ENCODE data around the gene RAP1GAP. TPM values are rescaled to one million over a fixed set of nuclear protein-coding genes. Genes with fewer than 3 reads are reported as not detected.

RAP1GAP gene
- polyA plus RNA-seq, 4 donors = 15.9 to 81.8 (median 19.4) TPM

DNA sequence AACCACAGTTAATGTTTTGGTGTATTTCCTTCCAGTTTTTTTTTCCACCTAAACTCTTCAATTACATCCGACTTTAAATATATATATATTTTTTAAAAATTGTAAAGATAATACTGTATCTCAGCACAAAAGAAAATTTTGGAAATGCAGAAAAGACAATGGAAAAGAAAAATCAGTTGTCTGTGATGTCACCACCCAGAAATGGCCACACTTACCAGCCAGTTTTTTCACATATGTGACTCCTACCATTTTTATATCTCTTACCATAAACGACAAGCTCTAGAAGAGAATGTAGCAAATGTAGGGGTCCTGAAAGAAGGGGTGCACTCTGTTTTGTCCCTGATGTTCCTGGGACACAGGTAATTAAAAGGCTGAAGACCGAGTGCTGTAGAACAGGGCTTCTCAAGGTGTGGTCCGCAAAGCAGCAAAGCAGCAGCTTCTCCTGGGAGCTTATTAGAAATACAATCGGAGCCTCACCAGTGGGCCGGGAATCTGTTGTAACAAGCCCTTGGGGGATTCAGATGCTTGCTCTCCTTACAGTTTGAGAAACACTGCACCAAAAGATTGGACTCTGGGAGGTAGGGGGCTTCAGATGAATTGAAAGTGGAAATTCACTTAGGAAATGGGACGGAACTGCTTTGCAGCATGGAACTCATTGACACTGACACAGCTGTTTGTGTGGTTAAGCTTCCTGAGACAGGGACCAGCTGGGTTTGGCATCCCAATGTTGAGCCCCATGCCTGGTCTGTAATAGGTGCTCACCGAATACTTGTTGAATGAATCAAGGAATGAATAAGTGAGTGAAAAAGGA is 115.8 kb downstream of the RAP1GAP start:
- FAIRE-seq (no peak), DNase-seq (no peak)
- Histone ChIP-seq H3K27me3 (ENCODE audit: control insufficient read depth in 3 of 3, insufficient read depth in 3 of 3, low read length in 3 of 3) (peaks cover 0 to 18% (median 0%) of the 10 kb centered on the region in 3 donors), H3K36me3 (ENCODE audit: control insufficient read depth in 3 of 3, insufficient read depth in 2 of 3, low read depth in 1 of 3, low read length in 3 of 3) (no peaks in the 10 kb centered on the region), H3K9me3 (ENCODE audit: control insufficient read depth in 2 of 2, insufficient read depth in 1 of 2, low read depth in 1 of 2, low read length in 1 of 2) (no peaks in the 10 kb centered on the region), H3K27ac (ENCODE audit: low read depth in 1 of 3, low read length in 2 of 3) (no peak overlapping the region), H3K4me1 (ENCODE audit: control insufficient read depth in 3 of 3, insufficient read depth in 2 of 3, low read depth in 1 of 3, low read length in 2 of 3) (no peaks in the 10 kb centered on the region), H3K4me3 (ENCODE audit: low read depth in 1 of 3, low read length in 3 of 3) (no peak overlapping the region)
- WGBS, 3 donors = 51 to 73% (median 72%) methylated on average over 8 of the region's 8 CpGs

DNA sequence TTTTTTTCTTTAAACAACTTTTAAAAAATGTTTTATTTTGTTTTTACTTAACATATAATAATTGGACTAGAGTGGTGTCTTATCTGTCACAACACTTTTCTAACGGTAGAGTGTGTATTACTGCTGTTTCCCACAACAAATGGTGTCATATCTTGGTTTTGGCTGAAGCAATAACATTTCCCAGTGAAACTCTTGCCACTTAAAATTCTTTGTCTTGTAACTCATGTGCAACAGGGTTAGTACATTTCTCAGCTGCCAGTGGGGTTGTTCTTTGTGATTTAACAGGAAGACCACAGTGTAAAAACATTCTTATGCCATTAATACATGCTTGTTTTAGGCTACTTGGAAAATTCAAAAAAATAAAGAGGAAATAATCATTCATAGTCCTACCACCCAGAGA is 116.4 kb downstream of the RAP1GAP start:
- WGBS, 3 donors = 20 to 29% (median 28%) methylated on average over 1 of the region's 1 CpG
- Histone ChIP-seq H3K9me3 (ENCODE audit: control insufficient read depth in 2 of 2, insufficient read depth in 1 of 2, low read depth in 1 of 2, low read length in 1 of 2) (no peaks in the 10 kb centered on the region), H3K4me3 (ENCODE audit: low read depth in 1 of 3, low read length in 3 of 3) (no peak overlapping the region), H3K4me1 (ENCODE audit: control insufficient read depth in 3 of 3, insufficient read depth in 2 of 3, low read depth in 1 of 3, low read length in 2 of 3) (no peaks in the 10 kb centered on the region), H3K27ac (ENCODE audit: low read depth in 1 of 3, low read length in 2 of 3) (no peak overlapping the region), H3K27me3 (ENCODE audit: control insufficient read depth in 3 of 3, insufficient read depth in 3 of 3, low read length in 3 of 3) (peaks cover 0 to 20% (median 0%) of the 10 kb centered on the region in 3 donors), H3K36me3 (ENCODE audit: control insufficient read depth in 3 of 3, insufficient read depth in 2 of 3, low read depth in 1 of 3, low read length in 3 of 3) (no peaks in the 10 kb centered on the region)
- DNase-seq (no peak), FAIRE-seq (no peak)

DNA sequence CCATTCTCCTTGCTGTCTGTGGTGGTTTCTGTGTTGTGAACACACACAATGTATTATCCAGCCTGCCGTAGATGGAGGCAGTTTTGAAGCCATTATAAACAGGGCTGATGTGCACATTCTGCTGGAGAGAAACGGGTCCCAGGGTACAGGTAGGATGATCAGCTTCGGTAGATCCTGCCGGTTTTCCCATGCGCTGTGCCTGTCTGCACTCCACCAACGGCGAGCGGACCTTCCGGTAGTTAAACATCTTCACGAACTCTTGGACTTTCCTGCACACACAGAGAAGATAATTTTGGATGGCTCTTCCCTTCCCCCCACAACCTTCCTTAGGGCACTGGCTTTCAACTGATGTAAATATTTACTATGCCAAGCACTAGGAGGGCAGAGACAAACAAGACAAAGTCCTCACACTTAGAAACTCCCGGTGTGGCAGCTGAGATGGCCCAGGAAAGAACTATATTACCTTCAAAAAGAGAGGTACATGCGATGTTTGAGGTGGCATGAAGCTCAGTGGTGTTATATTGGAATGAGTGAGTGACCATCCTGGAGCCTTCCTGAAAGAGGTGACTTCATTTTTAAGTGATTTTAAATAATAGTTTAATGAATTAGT is 118.2 kb downstream of the RAP1GAP start:
- FAIRE-seq = no peak
- no peak overlapping the region for H3K27ac ChIP-seq (ENCODE audit: low read depth in 1 of 3, low read length in 2 of 3)
- WGBS, 3 donors = 26 to 69% (median 49%) methylated on average over 12 of the region's 12 CpGs

DNA sequence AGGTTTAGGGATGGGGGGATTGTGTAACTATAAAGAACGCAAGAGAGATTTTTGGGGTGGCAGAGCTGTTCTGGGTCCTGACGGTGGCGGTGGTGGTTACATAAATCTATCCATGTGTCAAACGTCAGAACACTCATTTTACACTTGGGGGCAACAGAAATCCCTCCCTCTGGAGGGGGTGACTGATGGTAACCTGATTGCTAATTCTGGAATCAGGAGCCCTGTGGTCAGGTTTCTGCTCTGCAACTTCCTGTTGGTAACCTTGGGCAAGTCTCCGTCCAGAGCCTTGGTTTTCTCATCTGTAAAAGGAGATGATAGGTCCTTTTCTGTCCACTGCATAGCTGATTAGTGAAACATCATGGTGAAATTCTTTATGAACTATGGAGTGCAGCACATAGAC is 119.1 kb downstream of the RAP1GAP start:
- no peak for DNase-seq
- no peaks in the 10 kb centered on the region for H3K36me3 ChIP-seq (ENCODE audit: control insufficient read depth in 3 of 3, insufficient read depth in 2 of 3, low read depth in 1 of 3, low read length in 3 of 3)
- no peaks in the 10 kb centered on the region for H3K9me3 ChIP-seq (ENCODE audit: control insufficient read depth in 2 of 2, insufficient read depth in 1 of 2, low read depth in 1 of 2, low read length in 1 of 2)
- 60 to 63% (median 63%) methylated on average over 5 of the region's 5 CpGs for WGBS, 3 donors
- no peak overlapping the region for H3K27ac ChIP-seq (ENCODE audit: low read depth in 1 of 3, low read length in 2 of 3)
- no peak overlapping the region for H3K4me3 ChIP-seq (ENCODE audit: low read depth in 1 of 3, low read length in 3 of 3)
- no peaks in the 10 kb centered on the region for H3K4me1 ChIP-seq (ENCODE audit: control insufficient read depth in 3 of 3, insufficient read depth in 2 of 3, low read depth in 1 of 3, low read length in 2 of 3)
- H3K27me3 ChIP-seq (ENCODE audit: control insufficient read depth in 3 of 3, insufficient read depth in 3 of 3, low read length in 3 of 3) = peaks cover 0 to 20% (median 0%) of the 10 kb centered on the region in 3 donors
- no peak for FAIRE-seq

More for the DNA sequence above, 118.2 kb downstream of the RAP1GAP start:
- DNase-seq = no peak
- no peaks in the 10 kb centered on the region for H3K4me1 ChIP-seq (ENCODE audit: control insufficient read depth in 3 of 3, insufficient read depth in 2 of 3, low read depth in 1 of 3, low read length in 2 of 3)
- H3K4me3 ChIP-seq (ENCODE audit: low read depth in 1 of 3, low read length in 3 of 3) = no peak overlapping the region
- H3K27me3 ChIP-seq (ENCODE audit: control insufficient read depth in 3 of 3, insufficient read depth in 3 of 3, low read length in 3 of 3) = peaks cover 0 to 20% (median 0%) of the 10 kb centered on the region in 3 donors
- H3K36me3 ChIP-seq (ENCODE audit: control insufficient read depth in 3 of 3, insufficient read depth in 2 of 3, low read depth in 1 of 3, low read length in 3 of 3) = no peaks in the 10 kb centered on the region
- H3K9me3 ChIP-seq (ENCODE audit: control insufficient read depth in 2 of 2, insufficient read depth in 1 of 2, low read depth in 1 of 2, low read length in 1 of 2) = no peaks in the 10 kb centered on the region

DNA sequence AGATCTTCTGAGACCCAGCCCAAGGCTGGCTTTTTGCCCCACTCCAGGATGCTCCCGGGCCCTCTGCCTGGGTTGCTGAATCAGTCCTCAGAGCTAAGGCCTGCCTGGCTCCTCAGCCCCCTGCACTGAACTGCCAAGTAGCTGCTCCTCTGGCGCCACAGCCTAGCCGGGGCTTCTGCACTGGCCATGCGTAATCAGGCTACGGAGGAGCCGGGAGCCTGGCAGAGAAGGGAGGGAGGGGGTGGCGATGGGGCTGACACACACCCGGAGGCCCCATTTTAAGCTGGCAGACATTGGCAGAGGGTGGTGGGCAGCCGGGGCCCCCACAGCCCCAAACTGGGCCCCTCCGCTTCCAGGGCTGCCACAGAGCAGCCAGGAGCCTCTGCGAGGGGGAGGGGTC is 121.3 kb downstream of the RAP1GAP start:
- H3K9me3 ChIP-seq (ENCODE audit: control insufficient read depth in 2 of 2, insufficient read depth in 1 of 2, low read depth in 1 of 2, low read length in 1 of 2) = no peaks in the 10 kb centered on the region
- H3K4me1 ChIP-seq (ENCODE audit: control insufficient read depth in 3 of 3, insufficient read depth in 2 of 3, low read depth in 1 of 3, low read length in 2 of 3) = no peaks in the 10 kb centered on the region
- DNase-seq (no peak), FAIRE-seq (no peak)
- no peak overlapping the region for H3K27ac ChIP-seq (ENCODE audit: low read depth in 1 of 3, low read length in 2 of 3)
- H3K4me3 ChIP-seq (ENCODE audit: low read depth in 1 of 3, low read length in 3 of 3) = no peak overlapping the region
- peaks cover 0 to 16% (median 0%) of the 10 kb centered on the region in 3 donors for H3K27me3 ChIP-seq (ENCODE audit: control insufficient read depth in 3 of 3, insufficient read depth in 3 of 3, low read length in 3 of 3)
- WGBS, 3 donors = 79 to 86% (median 84%) methylated on average over 10 to 11 of the region's 11 CpGs
- H3K36me3 ChIP-seq (ENCODE audit: control insufficient read depth in 3 of 3, insufficient read depth in 2 of 3, low read depth in 1 of 3, low read length in 3 of 3) = no peaks in the 10 kb centered on the region

Other genes with a start within 250 kb of the RAP1GAP start
- gene NBPF3, start 229.2 kb downstream of the RAP1GAP start, polyA plus RNA-seq = 10 to 100 TPM in 1 of 4 donors, 1 to 10 TPM in 3; 1.4 to 11.4 (median 2.2) TPM
- 1 to 10 TPM in 3 of 4 donors, under 1 TPM in 1; 0.89 to 3.0 (median 2.0) TPM for gene ALPL, start 159.9 kb downstream of the RAP1GAP start, polyA plus RNA-seq
- gene USP48, start 113.8 kb upstream of the RAP1GAP start, polyA plus RNA-seq = 10 to 100 TPM; 15.1 to 43.1 (median 17.8) TPM
- gene LDLRAD2, start 142.9 kb upstream of the RAP1GAP start, polyA plus RNA-seq = 1 to 10 TPM in 1 of 4 donors, under 1 TPM in 3; 0.22 to 1.7 (median 0.83) TPM

Data from small intestine (tissue), 7 donors.